ENCODE measurements around the gene SHE. TPM values are rescaled to one million over a fixed set of nuclear protein-coding genes. Genes with fewer than 3 reads are reported as not detected.

SHE gene
- total RNA-seq, 1 experiment from 2014 or later, result 0.79 TPM

DNA sequence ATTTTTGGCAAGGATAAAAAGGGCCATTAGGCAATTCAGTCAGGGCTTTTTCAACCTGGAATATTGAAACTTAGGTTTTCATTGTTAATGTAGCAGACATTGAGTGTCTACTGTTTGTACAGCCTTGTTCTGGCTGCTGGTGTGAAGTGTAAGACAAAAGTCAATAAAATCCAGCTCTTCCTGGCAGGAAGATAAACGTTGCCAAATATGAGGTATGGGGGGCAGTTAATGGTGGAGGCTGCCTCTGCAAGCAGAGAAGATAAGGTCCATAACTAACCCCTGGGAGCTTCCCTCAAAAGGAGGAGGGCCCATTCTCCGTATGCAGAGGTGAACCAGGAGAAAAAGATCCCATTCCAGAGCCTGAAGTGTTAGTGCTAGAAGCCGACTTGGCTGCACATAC, 19.5 kb upstream of the SHE start (continued):
- TF ChIP-seq, protein P1, sequence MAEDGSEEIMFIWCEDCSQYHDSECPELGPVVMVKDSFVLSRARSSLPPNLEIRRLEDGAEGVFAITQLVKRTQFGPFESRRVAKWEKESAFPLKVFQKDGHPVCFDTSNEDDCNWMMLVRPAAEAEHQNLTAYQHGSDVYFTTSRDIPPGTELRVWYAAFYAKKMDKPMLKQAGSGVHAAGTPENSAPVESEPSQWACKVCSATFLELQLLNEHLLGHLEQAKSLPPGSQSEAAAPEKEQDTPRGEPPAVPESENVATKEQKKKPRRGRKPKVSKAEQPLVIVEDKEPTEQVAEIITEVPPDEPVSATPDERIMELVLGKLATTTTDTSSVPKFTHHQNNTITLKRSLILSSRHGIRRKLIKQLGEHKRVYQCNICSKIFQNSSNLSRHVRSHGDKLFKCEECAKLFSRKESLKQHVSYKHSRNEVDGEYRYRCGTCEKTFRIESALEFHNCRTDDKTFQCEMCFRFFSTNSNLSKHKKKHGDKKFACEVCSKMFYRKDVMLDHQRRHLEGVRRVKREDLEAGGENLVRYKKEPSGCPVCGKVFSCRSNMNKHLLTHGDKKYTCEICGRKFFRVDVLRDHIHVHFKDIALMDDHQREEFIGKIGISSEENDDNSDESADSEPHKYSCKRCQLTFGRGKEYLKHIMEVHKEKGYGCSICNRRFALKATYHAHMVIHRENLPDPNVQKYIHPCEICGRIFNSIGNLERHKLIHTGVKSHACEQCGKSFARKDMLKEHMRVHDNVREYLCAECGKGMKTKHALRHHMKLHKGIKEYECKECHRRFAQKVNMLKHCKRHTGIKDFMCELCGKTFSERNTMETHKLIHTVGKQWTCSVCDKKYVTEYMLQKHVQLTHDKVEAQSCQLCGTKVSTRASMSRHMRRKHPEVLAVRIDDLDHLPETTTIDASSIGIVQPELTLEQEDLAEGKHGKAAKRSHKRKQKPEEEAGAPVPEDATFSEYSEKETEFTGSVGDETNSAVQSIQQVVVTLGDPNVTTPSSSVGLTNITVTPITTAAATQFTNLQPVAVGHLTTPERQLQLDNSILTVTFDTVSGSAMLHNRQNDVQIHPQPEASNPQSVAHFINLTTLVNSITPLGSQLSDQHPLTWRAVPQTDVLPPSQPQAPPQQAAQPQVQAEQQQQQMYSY (CRISPR knock-in tag; IDR thresholded peaks at IDR 0.05), result no peak

DNA sequence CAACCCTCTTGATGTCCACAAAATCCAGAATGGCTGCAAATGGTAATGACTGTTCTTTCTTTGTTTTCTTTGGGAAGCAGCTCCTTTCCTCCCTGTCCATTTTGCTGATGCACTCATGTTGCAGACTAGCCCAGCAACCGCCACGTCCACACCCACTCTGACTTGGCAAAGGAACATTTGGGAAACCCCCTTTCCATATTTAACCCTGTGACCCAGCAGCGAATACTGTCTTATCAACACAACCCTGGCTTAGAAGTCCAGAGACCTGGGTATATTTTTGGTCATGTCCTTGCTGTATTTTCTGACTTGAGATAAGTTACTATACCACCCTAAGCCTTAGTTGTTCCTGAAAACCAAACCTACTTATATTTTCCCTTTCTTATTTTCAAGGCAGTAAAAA, 18.1 kb upstream of the SHE start:
- DNase-seq (ENCODE audit: low spot score), result no peak
- ChIA-PET CTCF (interaction anchor here (0.9 to 1.3 kb wide), 2 partner anchors 26 to 300 kb away, joined by 3 to 4 read pairs; no protein-coding TSS in a partner anchor), POLR2A (no interaction called here)
- Mint-ChIP-seq H3K27ac (no peak overlapping the region), H3K27me3 (ENCODE audit: low read depth) (no peaks in the 10 kb centered on the region), H3K4me1 (0 out of 2 replicates have a peak, but pooled peaks cover 3% of the 10 kb centered on the region), H3K36me3 (no peaks in the 10 kb centered on the region), H3K4me3 (no peak overlapping the region), H3K9me3 (no peaks in the 10 kb centered on the region)
- TF ChIP-seq TP53 (CRISPR knock-in tag; IDR thresholded peaks at IDR 0.05) (no peak), NR3C1 (CRISPR knock-in tag; conservative IDR thresholded peaks at IDR 0.05; ENCODE audit: low read depth) (no peak), KAT7 (CRISPR knock-in tag; IDR thresholded peaks at IDR 0.05; ENCODE audit: borderline replicate concordance) (no peak), ZNF671 (CRISPR knock-in tag; IDR thresholded peaks at IDR 0.05) (no peak), NFATC4 (CRISPR knock-in tag; IDR thresholded peaks at IDR 0.05) (no peak), ZNF263 (CRISPR knock-in tag; IDR thresholded peaks at IDR 0.05; ENCODE audit: low read depth) (no peak), ZBTB21 (CRISPR knock-in tag; IDR thresholded peaks at IDR 0.05; ENCODE audit: borderline replicate concordance) (no peak), JUN (CRISPR knock-in tag; IDR thresholded peaks at IDR 0.05) (no peak)
- TF ChIP-seq, protein P2, sequence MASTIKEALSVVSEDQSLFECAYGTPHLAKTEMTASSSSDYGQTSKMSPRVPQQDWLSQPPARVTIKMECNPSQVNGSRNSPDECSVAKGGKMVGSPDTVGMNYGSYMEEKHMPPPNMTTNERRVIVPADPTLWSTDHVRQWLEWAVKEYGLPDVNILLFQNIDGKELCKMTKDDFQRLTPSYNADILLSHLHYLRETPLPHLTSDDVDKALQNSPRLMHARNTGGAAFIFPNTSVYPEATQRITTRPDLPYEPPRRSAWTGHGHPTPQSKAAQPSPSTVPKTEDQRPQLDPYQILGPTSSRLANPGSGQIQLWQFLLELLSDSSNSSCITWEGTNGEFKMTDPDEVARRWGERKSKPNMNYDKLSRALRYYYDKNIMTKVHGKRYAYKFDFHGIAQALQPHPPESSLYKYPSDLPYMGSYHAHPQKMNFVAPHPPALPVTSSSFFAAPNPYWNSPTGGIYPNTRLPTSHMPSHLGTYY (CRISPR knock-in tag; IDR thresholded peaks at IDR 0.05), result no peak
- TF ChIP-seq, protein P3, sequence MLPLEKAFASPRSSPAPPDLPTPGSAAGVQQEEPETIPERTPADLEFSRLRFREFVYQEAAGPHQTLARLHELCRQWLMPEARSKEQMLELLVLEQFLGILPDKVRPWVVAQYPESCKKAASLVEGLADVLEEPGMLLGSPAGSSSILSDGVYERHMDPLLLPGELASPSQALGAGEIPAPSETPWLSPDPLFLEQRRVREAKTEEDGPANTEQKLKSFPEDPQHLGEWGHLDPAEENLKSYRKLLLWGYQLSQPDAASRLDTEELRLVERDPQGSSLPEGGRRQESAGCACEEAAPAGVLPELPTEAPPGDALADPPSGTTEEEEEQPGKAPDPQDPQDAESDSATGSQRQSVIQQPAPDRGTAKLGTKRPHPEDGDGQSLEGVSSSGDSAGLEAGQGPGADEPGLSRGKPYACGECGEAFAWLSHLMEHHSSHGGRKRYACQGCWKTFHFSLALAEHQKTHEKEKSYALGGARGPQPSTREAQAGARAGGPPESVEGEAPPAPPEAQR (CRISPR knock-in tag; IDR thresholded peaks at IDR 0.05), result no peak
- TF ChIP-seq, protein P4, sequence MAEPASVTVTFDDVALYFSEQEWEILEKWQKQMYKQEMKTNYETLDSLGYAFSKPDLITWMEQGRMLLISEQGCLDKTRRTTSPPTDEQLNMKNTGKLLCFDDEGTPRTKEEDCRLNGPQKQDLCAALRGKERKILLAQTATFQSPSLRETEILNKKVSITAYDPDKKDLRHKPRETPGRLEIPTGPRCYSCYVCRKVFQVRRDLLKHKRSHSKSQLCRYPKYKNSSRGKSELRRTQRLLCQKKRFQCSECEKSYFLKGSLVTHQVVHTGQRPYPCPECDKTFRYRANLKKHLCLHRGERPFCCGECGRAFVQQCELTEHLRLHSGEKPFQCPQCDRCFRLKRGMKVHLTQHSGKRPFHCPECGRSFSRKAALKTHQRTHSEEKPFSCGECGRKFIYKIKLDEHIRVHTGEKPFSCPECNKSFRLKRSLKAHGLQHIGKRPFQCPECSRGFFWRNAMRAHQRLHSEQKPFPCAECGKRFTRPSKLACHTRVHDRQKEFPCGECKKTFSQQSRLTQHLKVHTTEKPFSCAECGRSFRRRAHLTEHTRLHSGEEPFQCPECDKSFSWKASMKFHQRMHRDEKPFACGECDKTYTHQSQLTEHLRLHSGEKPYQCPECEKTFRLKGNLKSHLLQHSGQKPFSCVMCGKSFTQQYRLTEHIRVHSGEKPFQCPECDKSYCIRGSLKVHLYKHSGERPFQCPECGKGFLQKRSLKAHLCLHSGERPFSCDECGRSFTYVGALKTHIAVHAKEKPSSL (CRISPR knock-in tag; conservative IDR thresholded peaks at IDR 0.05), result no peak
- TF ChIP-seq, protein P5, sequence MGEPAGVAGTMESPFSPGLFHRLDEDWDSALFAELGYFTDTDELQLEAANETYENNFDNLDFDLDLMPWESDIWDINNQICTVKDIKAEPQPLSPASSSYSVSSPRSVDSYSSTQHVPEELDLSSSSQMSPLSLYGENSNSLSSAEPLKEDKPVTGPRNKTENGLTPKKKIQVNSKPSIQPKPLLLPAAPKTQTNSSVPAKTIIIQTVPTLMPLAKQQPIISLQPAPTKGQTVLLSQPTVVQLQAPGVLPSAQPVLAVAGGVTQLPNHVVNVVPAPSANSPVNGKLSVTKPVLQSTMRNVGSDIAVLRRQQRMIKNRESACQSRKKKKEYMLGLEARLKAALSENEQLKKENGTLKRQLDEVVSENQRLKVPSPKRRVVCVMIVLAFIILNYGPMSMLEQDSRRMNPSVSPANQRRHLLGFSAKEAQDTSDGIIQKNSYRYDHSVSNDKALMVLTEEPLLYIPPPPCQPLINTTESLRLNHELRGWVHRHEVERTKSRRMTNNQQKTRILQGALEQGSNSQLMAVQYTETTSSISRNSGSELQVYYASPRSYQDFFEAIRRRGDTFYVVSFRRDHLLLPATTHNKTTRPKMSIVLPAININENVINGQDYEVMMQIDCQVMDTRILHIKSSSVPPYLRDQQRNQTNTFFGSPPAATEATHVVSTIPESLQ (CRISPR knock-in tag; IDR thresholded peaks at IDR 0.05), result no peak
- ATAC-seq, result no peak
